ENCODE results near the gene ARCN1.

DNA sequence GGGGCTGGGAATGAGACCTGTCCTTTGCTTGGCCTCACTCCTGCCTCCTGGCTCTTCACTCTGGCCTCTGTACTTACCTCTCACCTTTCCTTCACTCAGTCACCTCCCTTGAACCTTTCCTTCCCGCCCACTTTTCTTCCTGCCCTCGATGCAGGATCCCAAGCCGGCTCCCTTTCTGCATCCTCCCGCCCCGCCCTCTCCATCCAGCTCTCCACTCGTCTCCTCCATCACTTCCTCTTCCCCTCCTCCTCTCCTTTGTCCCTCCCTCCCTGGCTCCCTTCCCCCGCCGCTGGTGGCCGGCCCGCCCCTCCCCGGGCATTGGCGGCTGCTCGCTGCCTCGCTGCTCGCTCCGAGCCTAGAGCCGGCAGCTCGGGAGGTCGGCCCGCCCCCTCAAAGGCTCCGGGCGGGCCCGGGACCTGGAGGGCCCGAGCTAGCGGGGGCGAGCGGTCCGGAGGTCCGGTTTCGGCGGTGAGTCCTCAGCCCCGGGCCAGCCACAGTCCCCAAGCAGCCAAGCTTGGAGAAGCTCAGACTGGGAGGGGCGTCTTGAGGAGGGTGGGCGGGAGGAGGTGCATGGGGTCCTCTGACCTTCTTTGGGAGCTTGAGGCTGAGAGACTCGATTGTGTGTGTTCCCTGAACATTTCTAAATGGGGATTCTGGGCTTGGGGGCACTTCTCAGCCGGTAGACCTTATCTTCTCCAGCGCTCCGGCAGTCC is 49.0 kb downstream of the ARCN1 start:
- TF ChIP-seq POLR2A (IDR thresholded peaks at IDR 0.05) = peak in 2 of 4 donors; percentile 14 to 41
- TF ChIP-seq, protein P1, sequence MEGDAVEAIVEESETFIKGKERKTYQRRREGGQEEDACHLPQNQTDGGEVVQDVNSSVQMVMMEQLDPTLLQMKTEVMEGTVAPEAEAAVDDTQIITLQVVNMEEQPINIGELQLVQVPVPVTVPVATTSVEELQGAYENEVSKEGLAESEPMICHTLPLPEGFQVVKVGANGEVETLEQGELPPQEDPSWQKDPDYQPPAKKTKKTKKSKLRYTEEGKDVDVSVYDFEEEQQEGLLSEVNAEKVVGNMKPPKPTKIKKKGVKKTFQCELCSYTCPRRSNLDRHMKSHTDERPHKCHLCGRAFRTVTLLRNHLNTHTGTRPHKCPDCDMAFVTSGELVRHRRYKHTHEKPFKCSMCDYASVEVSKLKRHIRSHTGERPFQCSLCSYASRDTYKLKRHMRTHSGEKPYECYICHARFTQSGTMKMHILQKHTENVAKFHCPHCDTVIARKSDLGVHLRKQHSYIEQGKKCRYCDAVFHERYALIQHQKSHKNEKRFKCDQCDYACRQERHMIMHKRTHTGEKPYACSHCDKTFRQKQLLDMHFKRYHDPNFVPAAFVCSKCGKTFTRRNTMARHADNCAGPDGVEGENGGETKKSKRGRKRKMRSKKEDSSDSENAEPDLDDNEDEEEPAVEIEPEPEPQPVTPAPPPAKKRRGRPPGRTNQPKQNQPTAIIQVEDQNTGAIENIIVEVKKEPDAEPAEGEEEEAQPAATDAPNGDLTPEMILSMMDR (IDR thresholded peaks at IDR 0.05) = no peak

Data from esophagus squamous epithelium (tissue), 4 donors.